HG03342 (cell line): Measurements from ENCODE around the gene EFNA1.
A peak's percentile ranks its signal among the peaks of the same experiment; 100 is the strongest.
"Not testable (repeated sequence)": the region's sequence is repeated elsewhere in the genome, so short reads cannot be mapped to it uniquely, and the experiment has no call there.

Experiments
- ATAC-seq: cut with Tn5 transposase; IDR thresholded peaks from one replicate; pipeline ENCODE4 v1.9.1; 2021; ENCODE audit warnings: mild to moderate bottlenecking, moderate library complexity; ENCODE audit not compliant: unreplicated experiment

The EFNA1 gene

GRCh38 chr1:155141749-155142148, 14.1 kb downstream of the EFNA1 start:
- no peak for ATAC-seq

- no peak for ATAC-seq
Measured at GRCh38 chr1:155145491-155145890, 17.8 kb downstream of the EFNA1 start.

- not testable (repeated sequence) for ATAC-seq
Measured at GRCh38 chr1:155155996-155156643, 28.4 kb downstream of the EFNA1 start.

GRCh38 chr1:155158991-155159390, 31.3 kb downstream of the EFNA1 start:
- no peak for ATAC-seq

- no peak for ATAC-seq
Measured at GRCh38 chr1:155160128-155160527, 32.5 kb downstream of the EFNA1 start.

- not testable (repeated sequence) for ATAC-seq
Measured at GRCh38 chr1:155162631-155163030, 35.0 kb downstream of the EFNA1 start.

- not testable (repeated sequence) for ATAC-seq
Measured at GRCh38 chr1:155163785-155164184, 36.1 kb downstream of the EFNA1 start.

- ATAC-seq: not testable (repeated sequence)
Measured at GRCh38 chr1:155164625-155165024, 36.9 kb downstream of the EFNA1 start.

GRCh38 chr1:155166051-155166470, 38.4 kb downstream of the EFNA1 start:
- no peak for ATAC-seq

- ATAC-seq: no peak
Measured at GRCh38 chr1:155166471-155167165, 38.9 kb downstream of the EFNA1 start.

GRCh38 chr1:155167166-155168104, 39.8 kb downstream of the EFNA1 start:
- ATAC-seq: no peak

GRCh38 chr1:155168105-155168445, 40.4 kb downstream of the EFNA1 start:
- not testable (repeated sequence) for ATAC-seq

- no peak for ATAC-seq
Measured at GRCh38 chr1:155168456-155169210, 41.0 kb downstream of the EFNA1 start.

- ATAC-seq: no peak
Measured at GRCh38 chr1:155169541-155169940, 41.9 kb downstream of the EFNA1 start.

- ATAC-seq: no peak
Measured at GRCh38 chr1:155170101-155170785, 42.6 kb downstream of the EFNA1 start.

GRCh38 chr1:155170806-155171205, 43.1 kb downstream of the EFNA1 start:
- no peak for ATAC-seq

- ATAC-seq: peak; percentile 24
Measured at GRCh38 chr1:155171836-155172731, 44.4 kb downstream of the EFNA1 start.

GRCh38 chr1:155172732-155173477, 45.2 kb downstream of the EFNA1 start, which contains the start of gene KRTCAP2:
TSS of gene KRTCAP2 (minus strand) at chr1:155173304. CDS start at chr1:155173224, 80 bp downstream.
- ATAC-seq: peak; percentile 67
